ENCODE data around the gene ARHGAP21.
A peak's percentile ranks its signal among the peaks of the same experiment; 100 is the strongest.
"Not testable (repeated sequence)": the region's sequence is repeated elsewhere in the genome, so short reads cannot be mapped to it uniquely, and the experiment has no call there.

The ARHGAP21 gene

GRCh38 chr10:24683554-24683953 is 40.1 kb downstream of the ARHGAP21 start:
- no peak for DNase-seq (ENCODE audit: low spot score)

- no peak for DNase-seq (ENCODE audit: low spot score)
These were observed 42.1 kb downstream of the ARHGAP21 start for GRCh38 chr10:24681572-24682088.

- DNase-seq (ENCODE audit: low spot score) = no peak
These were observed 42.8 kb downstream of the ARHGAP21 start for GRCh38 chr10:24680647-24681524.

GRCh38 chr10:24678757-24679156 is 44.9 kb downstream of the ARHGAP21 start:
- DNase-seq (ENCODE audit: low spot score) = no peak

GRCh38 chr10:24674892-24675632 is 48.6 kb downstream of the ARHGAP21 start:
- DNase-seq (ENCODE audit: low spot score) = no peak

GRCh38 chr10:24670964-24671670 is 52.6 kb downstream of the ARHGAP21 start:
- no peak for DNase-seq (ENCODE audit: low spot score)

GRCh38 chr10:24669285-24669852 is 54.3 kb downstream of the ARHGAP21 start:
- no peak for DNase-seq (ENCODE audit: low spot score)

- DNase-seq (ENCODE audit: low spot score) = no peak
These were observed 55.4 kb downstream of the ARHGAP21 start for GRCh38 chr10:24668247-24668646.

GRCh38 chr10:24664991-24665390 is 58.7 kb downstream of the ARHGAP21 start:
- DNase-seq (ENCODE audit: low spot score) = no peak

GRCh38 chr10:24661376-24661775 is 62.3 kb downstream of the ARHGAP21 start:
- DNase-seq (ENCODE audit: low spot score) = no peak

GRCh38 chr10:24658319-24658718 is 65.4 kb downstream of the ARHGAP21 start:
- DNase-seq (ENCODE audit: low spot score) = not testable (repeated sequence)

GRCh38 chr10:24656326-24656725 is 67.4 kb downstream of the ARHGAP21 start:
- not testable (repeated sequence) for DNase-seq (ENCODE audit: low spot score)

- no peak for DNase-seq (ENCODE audit: low spot score)
These were observed 71.2 kb downstream of the ARHGAP21 start for GRCh38 chr10:24652381-24652957.

- DNase-seq (ENCODE audit: low spot score) = no peak
These were observed 71.8 kb downstream of the ARHGAP21 start for GRCh38 chr10:24651923-24652322.

- no peak for DNase-seq (ENCODE audit: low spot score)
These were observed 72.9 kb downstream of the ARHGAP21 start for GRCh38 chr10:24650669-24651391.

- DNase-seq (ENCODE audit: low spot score) = no peak
These were observed 77.9 kb downstream of the ARHGAP21 start for GRCh38 chr10:24645784-24646183.

GRCh38 chr10:24645022-24645421 is 78.7 kb downstream of the ARHGAP21 start:
- no peak for DNase-seq (ENCODE audit: low spot score)

GRCh38 chr10:24643679-24644209 is 79.9 kb downstream of the ARHGAP21 start:
- DNase-seq (ENCODE audit: low spot score) = no peak

GRCh38 chr10:24642921-24643678 is 80.6 kb downstream of the ARHGAP21 start:
- peak; percentile 64 for DNase-seq (ENCODE audit: low spot score)

- DNase-seq (ENCODE audit: low spot score) = no peak
These were observed 84.6 kb downstream of the ARHGAP21 start for GRCh38 chr10:24639124-24639523.

All from COLO829 (cell line).